Upper lobe of right lung (tissue), 1 donor: ENCODE measurements around the gene SPSB3. TPM values are rescaled to one million over a fixed set of nuclear protein-coding genes. Genes with fewer than 3 reads are reported as not detected.

ENCODE experiments used
- ATAC-seq: fragments of 200-7000 bp; cut with Tn5 transposase; one replicate; pipeline ENCODE4 v1.9.1; 2020; ENCODE audit warnings: mild to moderate bottlenecking, moderate library complexity
- DNase-seq: peaks from one replicate; pipeline ENCODE4 v3.0.0-alpha.2; 2020
- H3K27ac ChIP-seq: fragments of 200-600 bp; one replicate; pipeline ENCODE4 v1.8.0; 2022
- H3K27me3 ChIP-seq: fragments of 200-600 bp; one replicate; pipeline ENCODE4 v1.8.0; 2022; ENCODE audit warnings: mild to moderate bottlenecking
- H3K36me3 ChIP-seq: fragments of 200-600 bp; one replicate; pipeline ENCODE4 v1.8.0; 2022
- H3K4me1 ChIP-seq: fragments of 200-600 bp; one replicate; pipeline ENCODE4 v1.8.0; 2022
- H3K4me3 ChIP-seq: fragments of 200-600 bp; one replicate; pipeline ENCODE4 v1.8.0; 2022; ENCODE audit warnings: mild to moderate bottlenecking
- H3K9me3 ChIP-seq: fragments of 200-600 bp; one replicate; pipeline ENCODE4 v1.8.0; 2022
- CTCF ChIP-seq: fragments of 200-600 bp; IDR thresholded peaks from one replicate; pipeline ENCODE4 v1.8.0; 2022; ENCODE audit warnings: antibody characterized with exemption
- intact Hi-C: fragments of 100-400 bp; cut with DNase I; formaldehyde crosslinking; loops from one replicate; pipeline ENCODE4 v1.11.0; 2022
- total RNA-seq: library from RNA; stranded (reverse); fragmentation: NEBNext Ultra II Directional; extraction: Animal tissue kit (Norgen Biotek cat#: 25700); gene quantifications from one replicate; pipeline ENCODE4 v1.2.1, GENCODE V29; 2021
- donor health status: DM: no; HTN: yes; CAD: no; lungs with severe emphysema.

SPSB3 gene
- total RNA-seq, 1 donor from 2014 or later, result 43.0 TPM

GRCh38 chr16:1818204-1818872 is 36.0 kb upstream of the SPSB3 start:
- no peak overlapping the region for H3K4me3 ChIP-seq
- ATAC-seq (no peak), DNase-seq (no peak)
- no peaks in the 10 kb centered on the region for H3K27me3 ChIP-seq
- intact Hi-C loops, result no loop called here
- no peak overlapping the region for H3K27ac ChIP-seq
- H3K4me1 ChIP-seq, result peaks cover under 1% of the 10 kb centered on the region
- TF ChIP-seq CTCF, result no peak
- peaks cover 73% of the 10 kb centered on the region for H3K36me3 ChIP-seq
- H3K9me3 ChIP-seq, result no peaks in the 10 kb centered on the region

GRCh38 chr16:1817716-1818115 is 35.3 kb upstream of the SPSB3 start:
- Histone ChIP-seq H3K9me3 (no peaks in the 10 kb centered on the region), H3K36me3 (peaks cover 71% of the 10 kb centered on the region), H3K27me3 (no peaks in the 10 kb centered on the region), H3K27ac (no peak overlapping the region), H3K4me1 (peaks cover 6% of the 10 kb centered on the region), H3K4me3 (no peak overlapping the region)
- no peak for TF ChIP-seq CTCF
- DNase-seq (no peak), ATAC-seq (no peak)
- intact Hi-C loops, result no loop called here

GRCh38 chr16:1817276-1817589 is 34.9 kb upstream of the SPSB3 start:
- H3K27me3 ChIP-seq, result no peaks in the 10 kb centered on the region
- H3K36me3 ChIP-seq, result peaks cover 66% of the 10 kb centered on the region
- DNase-seq, result peak; percentile 60
- H3K4me3 ChIP-seq, result no peak overlapping the region
- no peak for TF ChIP-seq CTCF
- H3K27ac ChIP-seq, result no peak overlapping the region
- intact Hi-C loops, result no loop called here
- H3K4me1 ChIP-seq, result peaks cover 11% of the 10 kb centered on the region
- no peak for ATAC-seq
- no peaks in the 10 kb centered on the region for H3K9me3 ChIP-seq

- intact Hi-C loops, result no loop called here
- DNase-seq, result no peak
- peaks cover 12% of the 10 kb centered on the region for H3K4me1 ChIP-seq
- no peak overlapping the region for H3K27ac ChIP-seq
- peaks cover 60% of the 10 kb centered on the region for H3K36me3 ChIP-seq
- H3K27me3 ChIP-seq, result no peaks in the 10 kb centered on the region
- H3K4me3 ChIP-seq, result no peak overlapping the region
- TF ChIP-seq CTCF, result no peak
- H3K9me3 ChIP-seq, result no peaks in the 10 kb centered on the region
- ATAC-seq, result no peak
Observed at GRCh38 chr16:1816396-1817275, 34.3 kb upstream of the SPSB3 start.

GRCh38 chr16:1815461-1815860 is 33.1 kb upstream of the SPSB3 start:
- Histone ChIP-seq H3K36me3 (peaks cover 51% of the 10 kb centered on the region), H3K4me3 (no peak overlapping the region), H3K27me3 (no peaks in the 10 kb centered on the region), H3K9me3 (no peaks in the 10 kb centered on the region), H3K4me1 (peaks cover 12% of the 10 kb centered on the region), H3K27ac (no peak overlapping the region)
- intact Hi-C loops, result no loop called here
- DNase-seq (no peak), ATAC-seq (no peak)
- TF ChIP-seq CTCF, result no peak
